22Rv1 (cell line): ENCODE measurements around the gene TMEM38B.

ENCODE experiments used
- CTCF ChIP-seq: fragments of 450-650 bp; IDR thresholded peaks from 2 replicates; pipeline ENCODE4 v1.5.1; 2017; ENCODE audit warnings: mild to moderate bottlenecking
- ZFX ChIP-seq: fragments of 450-650 bp; IDR thresholded peaks from 2 replicates; pipeline ENCODE4 v1.6.1; 2017; ENCODE audit warnings: antibody characterized with exemption, borderline replicate concordance

- TF ChIP-seq CTCF (no peak), ZFX (no peak)
Observed at GRCh38 chr9:105698348-105698870, 4.1 kb downstream of the TMEM38B start.
